Measurements from ENCODE around the gene SPAG16. TPM values are rescaled to one million over a fixed set of nuclear protein-coding genes. Genes with fewer than 3 reads are reported as not detected.

Gene SPAG16
- total RNA-seq, 2 donors from 2014 or later, result 27.1 to 29.2 TPM

GRCh38 chr2:214108598-214108997, 824.3 kb downstream of the SPAG16 start:
- H3K9me3 ChIP-seq, result no peaks in the 10 kb centered on the region
- no peak for DNase-seq (ENCODE audit: low spot score)
- H3K36me3 ChIP-seq, result no peaks in the 10 kb centered on the region
- intact Hi-C loops (cut with DNase I), result no loop called here
- no peaks in the 10 kb centered on the region for H3K4me1 ChIP-seq (replicated peaks)
- no peaks in the 10 kb centered on the region for H3K27me3 ChIP-seq (replicated peaks; ENCODE audit: insufficient read depth)
- no peak overlapping the region for H3K27ac ChIP-seq
- H3K4me3 ChIP-seq, result no peak overlapping the region
- TF ChIP-seq POLR2A (IDR thresholded peaks at IDR 0.05) (no peak), CTCF (IDR thresholded peaks at IDR 0.05) (no peak), POLR2AphosphoS5 (IDR thresholded peaks at IDR 0.05) (no peak)
- 93% methylated on average over 1 of the region's 1 CpG for WGBS

- intact Hi-C loops (cut with DNase I), result no loop called here
- H3K9me3 ChIP-seq, result no peaks in the 10 kb centered on the region
- no peak overlapping the region for H3K4me3 ChIP-seq
- no peaks in the 10 kb centered on the region for H3K36me3 ChIP-seq
- no peaks in the 10 kb centered on the region for H3K27me3 ChIP-seq (replicated peaks; ENCODE audit: insufficient read depth)
- no peaks in the 10 kb centered on the region for H3K4me1 ChIP-seq (replicated peaks)
- TF ChIP-seq CTCF (IDR thresholded peaks at IDR 0.05) (no peak), POLR2AphosphoS5 (IDR thresholded peaks at IDR 0.05) (no peak), POLR2A (IDR thresholded peaks at IDR 0.05) (no peak)
- H3K27ac ChIP-seq, result no peak overlapping the region
- no peak for DNase-seq (ENCODE audit: low spot score)
Measured at GRCh38 chr2:214117054-214117453, 832.8 kb downstream of the SPAG16 start.

- Histone ChIP-seq H3K4me1 (replicated peaks) (no peaks in the 10 kb centered on the region), H3K4me3 (no peak overlapping the region), H3K27me3 (replicated peaks; ENCODE audit: insufficient read depth) (no peaks in the 10 kb centered on the region), H3K36me3 (no peaks in the 10 kb centered on the region), H3K9me3 (no peaks in the 10 kb centered on the region), H3K27ac (no peak overlapping the region)
- TF ChIP-seq POLR2AphosphoS5 (IDR thresholded peaks at IDR 0.05) (no peak), POLR2A (IDR thresholded peaks at IDR 0.05) (no peak), CTCF (IDR thresholded peaks at IDR 0.05) (no peak)
- DNase-seq (ENCODE audit: low spot score), result no peak
- intact Hi-C loops (cut with DNase I), result no loop called here
- 74% methylated on average over 6 of the region's 6 CpGs for WGBS
Measured at GRCh38 chr2:214126135-214126534, 841.9 kb downstream of the SPAG16 start.

- no peaks in the 10 kb centered on the region for H3K27me3 ChIP-seq (replicated peaks; ENCODE audit: insufficient read depth)
- H3K4me1 ChIP-seq (replicated peaks), result no peaks in the 10 kb centered on the region
- TF ChIP-seq POLR2AphosphoS5 (IDR thresholded peaks at IDR 0.05) (no peak), CTCF (IDR thresholded peaks at IDR 0.05) (no peak), POLR2A (IDR thresholded peaks at IDR 0.05) (no peak)
- H3K9me3 ChIP-seq, result no peaks in the 10 kb centered on the region
- no peaks in the 10 kb centered on the region for H3K36me3 ChIP-seq
- no peak for DNase-seq (ENCODE audit: low spot score)
- no peak overlapping the region for H3K4me3 ChIP-seq
- H3K27ac ChIP-seq, result no peak overlapping the region
- intact Hi-C loops (cut with DNase I), result no loop called here
Measured at GRCh38 chr2:214127170-214127569, 842.9 kb downstream of the SPAG16 start.

- Histone ChIP-seq H3K4me1 (replicated peaks) (no peaks in the 10 kb centered on the region), H3K4me3 (no peak overlapping the region), H3K27ac (no peak overlapping the region), H3K36me3 (no peaks in the 10 kb centered on the region), H3K9me3 (no peaks in the 10 kb centered on the region), H3K27me3 (replicated peaks; ENCODE audit: insufficient read depth) (no peaks in the 10 kb centered on the region)
- 53% methylated on average over 1 of the region's 1 CpG for WGBS
- no peak for DNase-seq (ENCODE audit: low spot score)
- intact Hi-C loops (cut with DNase I), result no loop called here
- TF ChIP-seq POLR2AphosphoS5 (IDR thresholded peaks at IDR 0.05), result no peak
- no peak for TF ChIP-seq CTCF (IDR thresholded peaks at IDR 0.05)
Measured at GRCh38 chr2:214127571-214127970, 843.3 kb downstream of the SPAG16 start.

Data from prostate gland (tissue), 2 donors.